GM12878 (cell line): Measurements from ENCODE around the gene TPBGL.
A peak's percentile ranks its signal among the peaks of the same experiment; 100 is the strongest.

Source experiments
- SREBF1 ChIP-seq: IDR thresholded peaks from 2 replicates; pipeline ENCODE4 v1.6.1; 2012; ENCODE audit warnings: mild to moderate bottlenecking, low read length
- TF ChIP-seq, protein P1 (sequence below), 3 experiments: IDR thresholded peaks in 2 of 3; conservative IDR thresholded peaks in 1 of 3; 2 replicates each; pipeline ENCODE4 v1.5.1; 2011; ENCODE audit warnings: low read depth in 3 of 3, low read length in 3 of 3, mild to moderate bottlenecking in 3 of 3, control low read depth in 2 of 3, moderate library complexity in 2 of 3, inconsistent platforms in 1 of 3, mixed read lengths in 1 of 3; ENCODE audit not compliant: control insufficient read depth in 2 of 3, insufficient read depth in 1 of 3; ENCODE audit errors: extremely low read depth in 1 of 3

- no peak for TF ChIP-seq SREBF1
- TF ChIP-seq, protein P1, sequence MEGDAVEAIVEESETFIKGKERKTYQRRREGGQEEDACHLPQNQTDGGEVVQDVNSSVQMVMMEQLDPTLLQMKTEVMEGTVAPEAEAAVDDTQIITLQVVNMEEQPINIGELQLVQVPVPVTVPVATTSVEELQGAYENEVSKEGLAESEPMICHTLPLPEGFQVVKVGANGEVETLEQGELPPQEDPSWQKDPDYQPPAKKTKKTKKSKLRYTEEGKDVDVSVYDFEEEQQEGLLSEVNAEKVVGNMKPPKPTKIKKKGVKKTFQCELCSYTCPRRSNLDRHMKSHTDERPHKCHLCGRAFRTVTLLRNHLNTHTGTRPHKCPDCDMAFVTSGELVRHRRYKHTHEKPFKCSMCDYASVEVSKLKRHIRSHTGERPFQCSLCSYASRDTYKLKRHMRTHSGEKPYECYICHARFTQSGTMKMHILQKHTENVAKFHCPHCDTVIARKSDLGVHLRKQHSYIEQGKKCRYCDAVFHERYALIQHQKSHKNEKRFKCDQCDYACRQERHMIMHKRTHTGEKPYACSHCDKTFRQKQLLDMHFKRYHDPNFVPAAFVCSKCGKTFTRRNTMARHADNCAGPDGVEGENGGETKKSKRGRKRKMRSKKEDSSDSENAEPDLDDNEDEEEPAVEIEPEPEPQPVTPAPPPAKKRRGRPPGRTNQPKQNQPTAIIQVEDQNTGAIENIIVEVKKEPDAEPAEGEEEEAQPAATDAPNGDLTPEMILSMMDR (IDR thresholded peaks at IDR 0.05 in 2 of 3, conservative IDR thresholded peaks at IDR 0.05 in 1 of 3; ENCODE audit: control insufficient read depth in 2 of 3, extremely low read depth in 1 of 3, insufficient read depth in 1 of 3, low read depth in 3 of 3, low read length in 3 of 3) = peak; percentile 87 to 94 (median 89)
Measured at GRCh38 chr11:75204685-75205563, 35.6 kb upstream of the TPBGL start.
